NCI-H128 (cell line): ENCODE results near the gene GDF2.

Experiments
- DNase-seq: peaks from one replicate; lab custom pipeline; 2025; ENCODE audit not compliant: unreplicated experiment; lab: John Stamatoyannopoulos, UW

GDF2 gene

DNA sequence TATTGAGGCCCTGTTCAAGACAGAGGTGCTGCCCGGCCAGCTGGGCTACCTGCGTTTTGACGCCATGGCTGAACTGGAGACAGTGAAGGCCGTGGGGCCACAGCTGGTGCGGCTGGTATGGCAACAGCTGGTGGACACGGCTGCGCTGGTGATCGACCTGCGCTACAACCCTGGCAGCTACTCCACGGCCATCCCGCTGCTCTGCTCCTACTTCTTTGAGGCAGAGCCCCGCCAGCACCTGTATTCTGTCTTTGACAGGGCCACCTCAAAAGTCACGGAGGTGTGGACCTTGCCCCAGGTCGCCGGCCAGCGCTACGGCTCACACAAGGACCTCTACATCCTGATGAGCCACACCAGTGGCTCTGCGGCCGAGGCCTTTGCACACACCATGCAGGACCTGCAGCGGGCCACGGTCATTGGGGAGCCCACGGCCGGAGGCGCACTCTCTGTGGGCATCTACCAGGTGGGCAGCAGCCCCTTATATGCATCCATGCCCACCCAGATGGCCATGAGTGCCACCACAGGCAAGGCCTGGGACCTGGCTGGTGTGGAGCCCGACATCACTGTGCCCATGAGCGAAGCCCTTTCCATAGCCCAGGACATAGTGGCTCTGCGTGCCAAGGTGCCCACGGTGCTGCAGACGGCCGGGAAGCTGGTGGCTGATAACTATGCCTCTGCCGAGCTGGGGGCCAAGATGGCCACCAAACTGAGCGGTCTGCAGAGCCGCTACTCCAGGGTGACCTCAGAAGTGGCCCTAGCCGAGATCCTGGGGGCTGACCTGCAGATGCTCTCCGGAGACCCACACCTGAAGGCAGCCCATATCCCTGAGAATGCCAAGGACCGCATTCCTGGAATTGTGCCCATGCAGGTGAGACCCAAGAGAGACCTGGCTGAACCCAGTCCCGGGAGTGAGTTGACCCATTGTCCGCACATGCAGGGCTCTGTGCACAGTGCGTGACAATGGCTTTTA, 28.7 kb downstream of the GDF2 start:
- DNase-seq = no peak

DNA sequence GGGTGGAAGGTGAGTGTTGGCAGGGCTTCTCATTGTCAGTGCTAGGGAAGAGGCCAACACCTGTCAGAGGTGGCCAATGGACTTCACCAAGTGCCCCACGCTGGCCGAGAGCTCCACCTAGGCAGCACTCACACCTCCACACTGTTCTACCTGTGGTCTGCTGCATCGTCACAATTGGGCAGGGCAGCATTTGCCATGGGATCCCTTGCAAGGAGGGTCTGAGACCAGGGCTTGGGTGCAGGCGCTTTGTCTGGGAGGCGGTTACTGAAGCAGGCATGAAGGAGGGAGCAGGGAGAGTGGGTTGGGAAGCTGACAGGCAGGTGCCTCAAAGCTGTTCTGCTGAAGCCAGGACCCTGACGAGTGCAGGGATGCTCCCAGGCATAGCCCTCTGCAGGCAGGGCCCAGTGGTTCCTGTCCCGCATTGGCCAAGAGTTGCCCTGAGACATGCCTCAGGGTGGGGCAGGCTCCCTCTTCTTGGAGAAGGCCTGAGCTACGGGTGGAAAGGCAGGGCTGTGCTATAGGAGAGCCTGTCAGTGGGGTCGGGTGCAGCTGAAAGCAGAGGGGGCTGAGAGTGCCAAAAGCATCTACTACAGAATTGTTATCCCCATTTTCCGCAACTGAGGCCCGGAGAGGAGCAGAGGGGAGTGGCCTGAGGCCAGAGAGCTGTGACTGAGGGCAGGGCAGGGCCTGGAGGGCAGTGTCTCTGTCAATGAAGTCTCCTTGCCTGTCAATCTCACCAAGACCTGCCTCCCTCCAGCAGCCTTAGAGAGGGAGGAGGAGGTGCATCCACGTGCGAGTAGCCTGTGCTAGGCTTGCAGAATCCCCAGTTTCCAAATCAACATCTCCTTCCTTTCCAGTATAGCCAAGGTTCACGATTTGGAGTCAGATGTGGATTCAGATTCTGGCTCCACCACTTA, 29.9 kb downstream of the GDF2 start:
- DNase-seq = no peak

DNA sequence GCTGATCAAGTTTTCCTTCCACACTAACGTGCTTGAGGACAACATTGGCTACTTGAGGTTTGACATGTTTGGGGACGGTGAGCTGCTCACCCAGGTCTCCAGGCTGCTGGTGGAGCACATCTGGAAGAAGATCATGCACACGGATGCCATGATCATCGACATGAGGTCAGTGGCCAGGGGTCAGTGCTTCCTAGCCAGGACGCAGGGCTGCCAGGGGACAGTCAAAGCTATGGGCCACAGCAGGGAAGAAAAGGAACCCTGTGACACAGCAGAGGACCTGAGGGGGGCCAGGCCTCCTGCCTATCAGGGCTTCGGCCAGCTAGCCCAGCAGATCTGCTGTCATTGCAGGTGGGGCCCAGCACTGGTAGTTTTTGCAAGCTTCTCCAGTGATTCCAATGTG, 31.1 kb downstream of the GDF2 start:
- DNase-seq = no peak

DNA sequence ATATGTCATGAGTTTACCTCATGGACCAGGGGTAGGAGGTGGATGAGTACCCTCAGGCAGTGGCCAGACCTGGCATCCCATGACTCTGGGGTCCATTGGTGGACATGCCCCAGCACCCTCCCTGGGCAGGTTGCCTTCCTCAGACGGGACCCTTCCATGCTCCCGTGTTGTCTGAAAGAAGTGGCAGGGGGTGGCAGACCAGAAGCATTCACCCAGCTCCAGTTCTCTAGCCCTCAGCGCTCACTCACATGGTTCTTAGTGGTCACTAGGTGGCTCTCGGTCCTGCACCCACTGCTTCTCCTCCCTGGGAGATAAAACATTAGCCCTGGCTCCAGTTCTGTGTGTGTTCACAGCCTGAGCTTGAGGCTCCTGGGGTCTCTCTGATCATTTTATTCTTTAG, 31.9 kb downstream of the GDF2 start:
- DNase-seq = no peak

DNA sequence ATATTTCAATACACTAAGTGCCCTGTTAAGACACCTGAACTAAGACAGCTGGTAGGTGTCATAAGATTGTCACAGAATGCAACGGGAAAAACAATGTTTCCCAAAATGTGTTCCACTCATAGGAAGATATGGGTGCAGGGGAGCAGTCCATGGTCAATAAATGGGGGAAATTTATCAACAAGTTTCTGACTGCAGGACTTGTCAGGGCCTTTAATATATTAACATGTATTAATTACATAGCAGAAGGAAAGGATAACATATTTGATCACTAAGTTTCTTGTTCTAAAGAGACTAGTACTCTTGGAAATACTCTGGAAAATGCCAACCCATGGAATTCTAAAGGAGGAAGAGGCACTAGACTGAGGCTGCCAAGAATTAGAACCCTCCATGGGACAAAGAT, 32.6 kb downstream of the GDF2 start:
- DNase-seq = no peak

DNA sequence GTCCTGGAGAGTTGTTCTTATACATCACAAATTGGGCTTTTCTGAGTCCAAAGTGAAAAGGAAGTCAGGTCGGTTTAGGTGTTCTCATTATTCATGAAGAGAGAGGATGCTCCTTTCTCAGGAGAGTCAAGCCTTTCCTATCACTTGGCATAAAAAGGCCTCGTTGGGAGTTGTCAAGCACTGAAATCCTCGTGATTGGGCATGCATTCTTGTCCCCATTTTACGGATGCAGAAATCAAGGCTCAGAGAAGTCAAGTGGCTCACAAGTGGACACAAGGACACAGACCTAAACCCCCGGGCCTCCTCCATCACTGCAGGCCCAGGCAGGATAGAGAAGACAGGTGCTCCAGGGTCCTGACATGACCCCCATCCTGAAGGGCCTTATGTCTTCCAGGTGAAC, 34.5 kb downstream of the GDF2 start:
- DNase-seq = no peak

DNA sequence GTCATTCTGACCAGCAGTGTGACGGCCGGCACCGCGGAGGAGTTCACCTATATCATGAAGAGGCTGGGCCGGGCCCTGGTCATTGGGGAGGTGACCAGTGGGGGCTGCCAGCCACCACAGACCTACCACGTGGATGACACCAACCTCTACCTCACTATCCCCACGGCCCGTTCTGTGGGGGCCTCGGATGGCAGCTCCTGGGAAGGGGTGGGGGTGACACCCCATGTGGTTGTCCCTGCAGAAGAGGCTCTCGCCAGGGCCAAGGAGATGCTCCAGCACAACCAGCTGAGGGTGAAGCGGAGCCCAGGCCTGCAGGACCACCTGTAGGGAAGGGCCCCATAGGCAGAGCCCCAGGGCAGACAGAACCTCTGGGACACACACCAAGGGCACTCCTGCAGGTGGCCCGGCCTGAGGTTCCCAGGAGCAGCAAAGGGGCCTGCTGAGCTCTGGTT, 34.9 kb downstream of the GDF2 start:
- DNase-seq = no peak

DNA sequence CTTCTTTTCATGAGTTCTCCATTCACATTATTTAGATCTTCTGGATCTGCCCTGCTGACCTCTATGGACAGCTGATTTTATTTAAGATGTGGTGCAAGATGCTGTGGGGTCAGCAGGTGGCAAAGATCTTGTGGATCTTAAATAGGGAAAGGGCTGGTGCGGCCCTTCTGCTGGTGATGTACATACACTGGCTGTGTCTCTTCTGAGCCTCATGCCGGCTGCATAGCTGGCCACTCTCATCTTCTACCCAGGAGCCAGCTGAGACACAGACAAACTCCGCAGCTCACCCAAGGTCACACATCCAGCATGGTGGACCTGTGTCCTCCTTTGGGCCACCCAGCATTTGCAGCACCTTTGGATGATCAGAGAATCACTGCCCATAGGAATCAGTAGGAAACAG, 35.7 kb downstream of the GDF2 start:
- DNase-seq = no peak

DNA sequence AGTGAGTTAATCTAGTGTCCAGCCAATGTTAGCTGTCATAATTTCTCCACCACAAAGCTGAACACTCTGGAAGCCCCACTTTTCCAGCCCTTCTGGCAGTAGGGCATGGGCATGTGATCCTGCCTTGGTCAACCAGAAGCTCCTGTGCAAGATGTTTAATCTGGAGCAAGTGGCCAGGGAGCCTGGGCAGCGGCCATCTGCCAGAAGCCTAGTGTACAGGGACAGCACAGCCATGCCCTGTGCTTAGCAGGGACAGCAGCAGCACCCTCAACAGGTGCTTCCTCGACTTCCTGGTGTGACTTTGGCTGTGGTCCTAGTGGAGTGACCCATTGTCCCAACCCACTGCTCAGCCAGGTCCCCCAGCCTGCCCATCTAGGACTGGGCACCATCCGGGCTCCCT, 36.2 kb downstream of the GDF2 start:
- no peak for DNase-seq

DNA sequence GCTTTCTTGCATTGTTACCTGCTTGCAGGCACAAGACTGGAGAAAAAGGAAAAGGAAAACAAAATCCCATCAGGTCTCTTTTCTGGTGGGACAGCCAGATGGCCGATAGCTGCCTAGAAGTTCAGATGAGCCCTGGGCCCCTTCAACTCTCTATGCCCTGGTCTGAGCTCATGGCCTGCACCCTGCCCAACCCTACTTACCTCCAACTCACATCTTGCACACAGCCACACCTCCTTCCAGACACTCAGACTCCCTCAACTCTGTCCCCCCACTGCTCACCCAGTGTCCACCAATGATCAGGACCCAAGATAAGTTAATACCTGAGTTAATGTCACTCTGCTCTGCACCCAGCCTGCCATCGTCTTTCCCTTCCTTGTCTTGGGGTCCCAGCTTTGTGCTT, 36.8 kb downstream of the GDF2 start:
- DNase-seq = no peak

DNA sequence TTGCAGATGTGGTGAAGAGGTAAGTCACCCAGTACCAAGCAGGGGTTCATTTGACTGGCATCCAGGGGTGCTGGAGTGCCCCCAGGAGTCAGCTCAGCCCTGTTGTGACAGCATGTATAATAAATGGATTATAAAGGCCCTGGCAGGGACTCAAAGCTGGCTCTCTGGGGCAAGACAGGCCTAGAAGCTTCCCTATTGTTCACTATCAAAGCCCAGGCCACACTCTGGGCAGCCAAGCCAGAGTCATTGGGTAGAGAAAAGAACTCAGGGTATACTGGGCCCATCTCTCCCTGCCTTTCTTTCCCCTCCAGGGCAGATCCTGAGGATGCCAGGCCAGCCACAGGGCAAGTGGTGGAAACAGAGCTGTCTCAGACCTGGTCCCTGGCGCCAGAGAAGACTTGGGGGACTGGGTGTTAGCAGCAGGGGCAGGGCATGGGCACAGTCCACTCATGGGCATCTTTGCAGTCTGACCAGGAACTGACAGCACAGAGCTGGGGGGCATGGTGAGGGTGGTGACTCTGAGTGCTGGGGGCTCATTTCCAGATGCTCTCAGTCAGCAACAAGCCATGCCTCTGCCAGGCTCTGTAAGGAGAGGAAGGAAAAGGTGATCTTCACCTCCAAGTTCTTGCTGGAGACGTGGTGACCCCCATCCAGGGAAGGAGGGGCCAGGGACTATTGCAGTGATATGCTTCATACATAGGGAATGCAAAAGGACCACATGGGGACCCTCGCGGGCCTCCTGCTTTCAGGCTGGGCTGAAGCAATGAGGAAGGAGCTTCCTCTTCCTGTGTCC, 37.6 kb downstream of the GDF2 start:
- no peak for DNase-seq

DNA sequence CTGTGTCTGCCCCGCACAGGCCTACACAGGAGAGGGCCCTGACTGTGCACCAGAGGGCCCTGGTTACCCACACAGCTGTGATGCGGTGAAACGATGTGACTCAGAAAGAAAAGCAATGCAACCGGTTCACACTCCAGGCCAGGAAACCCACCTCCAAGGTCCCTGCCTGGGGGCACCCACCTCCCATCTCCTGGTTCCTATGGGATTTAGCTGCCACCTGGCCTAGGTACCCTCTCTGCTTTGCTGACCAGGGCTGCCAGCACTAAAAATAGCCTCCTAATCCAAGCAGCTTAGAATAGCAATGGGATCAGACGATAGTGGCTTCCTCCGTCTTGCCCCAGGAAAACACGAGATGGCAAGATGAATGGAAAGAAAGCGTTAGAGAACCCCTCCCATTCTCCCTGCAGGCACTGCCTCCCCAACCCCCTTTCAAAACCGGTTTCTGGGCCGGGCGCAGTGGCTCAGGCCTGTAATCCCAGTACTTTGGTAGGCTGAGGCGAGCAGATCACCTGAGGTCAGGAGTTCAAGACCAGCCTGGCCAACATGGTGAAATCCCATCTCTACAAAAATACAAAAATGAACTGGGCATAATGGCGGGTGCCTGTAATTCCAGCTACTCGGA, 38.3 kb downstream of the GDF2 start:
- no peak for DNase-seq

DNA sequence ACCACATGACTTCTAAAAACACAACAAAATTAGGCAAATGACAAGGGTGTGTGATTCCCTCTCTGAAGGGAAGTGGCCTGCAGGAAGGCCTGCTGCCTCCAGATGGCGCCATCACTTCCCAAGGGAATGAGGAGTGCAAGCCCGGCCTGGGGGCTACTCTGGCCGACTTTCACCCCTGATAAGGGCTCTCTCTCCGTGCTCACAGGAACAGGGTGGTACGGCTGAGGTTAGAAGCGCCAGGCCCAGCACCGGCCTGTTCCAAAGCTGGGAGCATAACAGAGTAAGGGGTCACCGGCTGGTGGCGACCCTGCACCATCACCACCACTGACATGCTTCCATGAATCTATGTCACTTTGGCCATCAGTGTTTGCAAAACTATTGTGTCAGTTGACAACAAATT, 39.0 kb downstream of the GDF2 start:
- DNase-seq = no peak

DNA sequence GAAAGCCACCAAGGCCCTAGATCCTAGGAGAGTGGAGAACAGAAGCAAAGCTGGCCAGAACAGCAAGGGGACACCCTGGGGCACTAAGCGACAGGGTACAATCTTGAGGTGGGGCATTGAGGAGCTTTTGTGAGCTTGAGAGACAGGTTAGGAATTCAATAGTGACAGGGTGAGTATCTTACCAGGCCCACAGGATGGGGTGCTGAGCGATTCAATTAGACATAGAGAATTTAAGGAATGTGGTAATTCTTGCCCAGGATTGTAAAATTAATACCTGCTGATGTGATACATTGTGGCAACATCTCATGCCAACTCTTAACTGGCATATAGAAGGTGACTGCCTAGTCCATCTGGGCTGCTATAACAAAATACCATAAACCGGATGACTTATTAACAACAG, 39.9 kb downstream of the GDF2 start:
- DNase-seq = no peak

DNA sequence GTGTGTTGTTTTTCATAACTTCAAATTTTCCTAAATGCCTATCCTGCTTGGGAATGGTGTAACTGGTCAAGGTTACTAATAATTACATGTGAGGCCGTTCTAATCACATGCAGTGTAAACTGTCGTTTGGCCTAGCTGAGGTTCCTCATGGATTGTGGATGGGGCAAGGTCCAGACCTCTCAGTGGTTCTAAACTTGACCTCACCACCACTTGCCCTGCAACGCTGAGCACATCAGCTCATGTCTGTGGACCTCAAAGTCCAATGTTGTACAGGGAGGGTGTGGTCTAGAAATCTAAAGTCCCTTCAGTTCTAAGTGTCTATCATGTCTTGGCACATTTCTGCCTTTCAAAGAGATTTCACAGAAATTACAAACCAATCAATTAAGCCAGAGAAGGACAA, 41.5 kb downstream of the GDF2 start:
- DNase-seq = no peak

DNA sequence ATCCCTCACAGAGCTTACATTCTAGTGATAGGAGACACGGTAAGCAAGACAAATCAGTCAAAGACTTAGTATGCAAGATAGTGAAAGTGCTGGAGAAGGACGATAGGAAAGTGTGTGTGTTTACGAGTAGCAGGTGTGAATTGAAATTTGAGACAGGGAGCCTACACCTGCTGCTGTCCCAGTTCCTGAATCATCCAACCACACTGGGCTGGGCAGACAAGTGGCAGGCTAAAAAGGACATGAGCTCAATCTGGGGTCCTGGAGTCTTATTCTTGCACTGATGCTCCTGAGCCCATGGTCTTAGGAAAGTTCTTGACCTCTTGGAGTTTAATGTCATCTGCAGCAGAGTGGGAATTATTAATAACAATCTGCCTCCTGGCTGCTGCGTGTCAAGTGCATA, 42.1 kb downstream of the GDF2 start:
- DNase-seq = no peak

DNA sequence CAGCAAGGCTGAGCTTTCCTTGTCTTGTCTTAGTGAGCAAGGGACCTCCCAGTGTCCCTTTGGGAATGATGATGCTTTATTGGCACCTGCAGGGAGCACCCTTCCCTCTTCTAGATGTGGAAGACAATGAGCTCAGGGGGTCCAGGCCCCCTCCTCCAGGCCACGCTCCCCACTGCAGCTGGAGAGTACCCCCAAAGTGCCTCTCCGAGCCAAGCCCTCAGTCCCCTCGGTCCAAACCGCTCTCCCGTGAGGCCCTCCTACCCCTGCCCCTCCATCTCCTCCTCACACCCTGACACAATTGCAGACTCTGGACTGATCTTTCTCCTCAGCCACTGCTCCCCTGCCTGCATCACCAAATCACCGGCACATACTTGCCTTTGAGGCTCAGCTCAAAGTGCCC, 42.7 kb downstream of the GDF2 start:
- no peak for DNase-seq

DNA sequence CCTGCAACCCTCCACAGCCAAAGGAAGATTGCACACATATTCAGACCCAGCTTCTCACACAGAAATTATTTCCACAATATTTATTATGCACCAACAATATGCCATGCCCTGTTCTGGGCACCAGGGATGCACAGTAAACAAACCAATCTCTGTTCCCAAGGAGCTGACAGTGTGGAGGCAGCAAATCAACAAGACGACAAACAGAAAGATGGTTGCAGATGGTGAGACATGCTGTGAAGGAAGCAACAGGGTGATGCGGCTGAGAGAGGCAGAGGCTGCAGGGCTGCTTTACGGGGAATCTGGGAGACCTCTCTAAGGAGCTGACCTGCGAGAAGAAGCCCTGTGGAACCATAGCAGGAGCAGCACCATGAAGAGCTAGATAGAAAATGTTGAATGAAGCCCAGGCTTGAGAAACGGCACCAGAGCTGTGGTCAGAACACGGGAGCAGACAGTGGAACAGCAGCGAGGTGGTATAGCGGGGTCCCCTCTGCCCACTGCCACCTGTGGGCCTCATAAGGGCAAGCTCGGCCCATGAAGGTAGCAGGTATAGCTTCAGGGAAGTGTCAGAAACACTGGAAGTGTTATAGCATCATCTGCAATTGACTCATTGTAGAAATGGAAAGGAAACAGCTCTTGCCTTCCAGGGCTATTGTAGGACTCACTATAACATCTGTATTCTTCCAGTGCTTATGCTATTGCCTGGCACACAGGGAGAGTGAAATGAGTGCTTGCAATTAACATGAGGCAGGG, 43.4 kb downstream of the GDF2 start:
- no peak for DNase-seq

DNA sequence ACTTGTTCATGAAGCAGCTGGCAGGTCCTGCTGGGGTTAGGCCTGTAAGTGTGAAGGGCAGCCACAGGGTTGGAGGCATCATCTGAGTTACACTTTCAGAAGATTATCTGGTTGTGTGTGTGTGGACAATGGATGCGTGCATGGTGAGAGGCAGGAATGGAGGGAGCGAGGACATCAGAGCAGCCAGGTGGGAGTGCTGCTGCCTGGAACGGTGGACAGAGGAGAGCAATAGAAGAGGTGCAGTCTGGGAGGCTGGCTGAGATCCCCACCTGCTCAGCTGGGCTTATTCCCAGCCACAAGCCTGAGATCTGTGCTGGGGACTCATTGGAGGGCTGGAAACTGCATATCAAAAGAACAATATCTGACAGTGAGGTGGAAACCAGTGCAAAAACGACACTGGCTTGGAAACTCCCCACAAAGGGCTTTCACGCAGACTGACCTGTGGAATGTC, 44.0 kb downstream of the GDF2 start:
- DNase-seq = no peak
